CD4-positive, alpha-beta T cell (primary cell): Measurements from ENCODE around the gene KCNS1. TPM values are rescaled to one million over a fixed set of nuclear protein-coding genes. Genes with fewer than 3 reads are reported as not detected.

ENCODE experiments used
- ATAC-seq: fragments of 200-7000 bp; cut with Tn5 transposase; one replicate; pipeline ENCODE4 v1.10.0; 2022; ENCODE audit warnings: mild to moderate bottlenecking; ENCODE audit not compliant: poor library complexity
- CTCF ChIA-PET: fragments of 350-600 bp; sonication (Branson Sonifier 250); formaldehyde crosslinking; loops from one replicate; lab custom pipeline; 2021; ENCODE audit warnings: antibody characterized with exemption, inconsistent platforms; lab: Charles Lee
- POLR2A ChIA-PET: fragments of 350-600 bp; sonication (Branson Sonifier 250); formaldehyde crosslinking; loops from one replicate; lab custom pipeline; 2021; ENCODE audit warnings: antibody characterized with exemption, inconsistent platforms; lab: Charles Lee
- DNase-seq, 14 experiments: peaks; one replicate each; pipeline ENCODE4 v3.0.0-alpha.2; 2013 to 2020; ENCODE audit warnings: mixed read lengths in 2 of 14
- H3K27ac ChIP-seq, 2 donors: one replicate each; pipeline versions ENCODE4 v1.5.1 to v1.7.0; 2013; ENCODE audit warnings: low read length in 2 of 2, low read depth in 1 of 2, mild to moderate bottlenecking in 1 of 2
- H3K27me3 ChIP-seq, 2 experiments: 1 replicate in 1 of 2; 2 replicates in 1 of 2; pipeline versions ENCODE4 v1.6.1 to v1.7.0; 2013; ENCODE audit warnings: low read length in 2 of 2, control low read depth in 1 of 2, mild to moderate bottlenecking in 1 of 2, moderate library complexity in 1 of 2; ENCODE audit not compliant: insufficient read depth in 2 of 2, control insufficient read depth in 1 of 2
- H3K36me3 ChIP-seq: one replicate; pipeline ENCODE4 v1.6.1; 2013; ENCODE audit warnings: low read length, control low read depth; ENCODE audit not compliant: insufficient read depth
- H3K4me1 ChIP-seq: one replicate; pipeline ENCODE4 v1.6.1; 2013; ENCODE audit warnings: low read length, control low read depth; ENCODE audit not compliant: insufficient read depth
- H3K4me3 ChIP-seq: one replicate; pipeline ENCODE4 v1.5.1; 2013; ENCODE audit warnings: mild to moderate bottlenecking, low read length, moderate library complexity
- H3K9me3 ChIP-seq, 2 experiments: 1 replicate in 1 of 2; 2 replicates in 1 of 2; pipeline versions ENCODE4 v1.6.1 to v1.7.0; 2013; ENCODE audit warnings: low read length in 2 of 2, mild to moderate bottlenecking in 2 of 2, control low read depth in 1 of 2, moderate library complexity in 1 of 2; ENCODE audit not compliant: control insufficient read depth in 1 of 2, insufficient read depth in 1 of 2
- H3K27ac Mint-ChIP-seq: one replicate; pipeline ENCODE4 v1.8.0; 2020; ENCODE audit warnings: mixed read lengths
- H3K27me3 Mint-ChIP-seq: one replicate; pipeline ENCODE4 v1.8.0; 2021; ENCODE audit warnings: mixed read lengths
- H3K36me3 Mint-ChIP-seq: one replicate; pipeline ENCODE4 v1.8.0; 2021; ENCODE audit warnings: low read depth, mixed read lengths
- H3K4me1 Mint-ChIP-seq: one replicate; pipeline ENCODE4 v1.8.0; 2021; ENCODE audit warnings: low read depth, mixed read lengths
- H3K4me3 Mint-ChIP-seq: one replicate; pipeline ENCODE4 v1.8.0; 2020; ENCODE audit warnings: mild to moderate bottlenecking, mixed read lengths
- H3K9me3 Mint-ChIP-seq: one replicate; pipeline ENCODE4 v1.8.0; 2020; ENCODE audit warnings: mixed read lengths
- CTCF ChIP-seq: fragments of 200-600 bp; IDR thresholded peaks from one replicate; pipeline ENCODE4 v1.8.0; 2022; ENCODE audit warnings: antibody characterized with exemption, mild to moderate bottlenecking
- intact Hi-C, 2 experiments: fragments of 100-400 bp; cut with DNase I in 1 of 2; cut with micrococcal nuclease in 1 of 2; formaldehyde crosslinking; loops; one replicate each; pipeline versions ENCODE4 v1.15.1 to v1.9.0; 2023 to 2025; cut with DNase I, micrococcal nuclease
- total RNA-seq, 174 experiments: library from RNA in 2 of 174; stranded (reverse) in 2 of 174; gene quantifications; one replicate each; pipeline ENCODE4 v1.2.3 and lab custom pipeline; 2021 to 2026

Gene KCNS1
- total RNA-seq, 2 experiments from 2014 or later = not detected

- no peak overlapping the region for H3K4me3 ChIP-seq
- TF ChIP-seq CTCF = no peak
- H3K27me3 ChIP-seq = peaks cover 0 to 4% of the 10 kb centered on the region in 2 experiments
- DNase-seq = no peak
- CTCF ChIA-PET = interaction anchor here (1.2 kb wide), 1 partner anchor 15 kb away, joined by 4 read pairs; no protein-coding TSS in a partner anchor
- no peaks in the 10 kb centered on the region for H3K9me3 Mint-ChIP-seq
- no peak overlapping the region for H3K27ac ChIP-seq
- H3K36me3 Mint-ChIP-seq = no peaks in the 10 kb centered on the region
- POLR2A ChIA-PET = no interaction called here
- peaks cover 6% of the 10 kb centered on the region for H3K4me1 ChIP-seq
- no peaks in the 10 kb centered on the region for H3K27me3 Mint-ChIP-seq
- ATAC-seq = no peak
- H3K9me3 ChIP-seq = no peaks in the 10 kb centered on the region
- H3K36me3 ChIP-seq = no peaks in the 10 kb centered on the region
- no peak overlapping the region for H3K4me3 Mint-ChIP-seq
- intact Hi-C loops = no loop called here
- peaks cover 5% of the 10 kb centered on the region for H3K4me1 Mint-ChIP-seq
- no peak overlapping the region for H3K27ac Mint-ChIP-seq
These were observed 11.8 kb upstream of the KCNS1 start for GRCh38 chr20:45112754-45113153.

- Mint-ChIP-seq H3K36me3 (no peaks in the 10 kb centered on the region), H3K4me1 (peaks cover 5% of the 10 kb centered on the region), H3K4me3 (no peak overlapping the region), H3K27me3 (no peaks in the 10 kb centered on the region), H3K27ac (no peak overlapping the region), H3K9me3 (no peaks in the 10 kb centered on the region)
- Histone ChIP-seq H3K4me3 (no peak overlapping the region), H3K27me3 (peaks cover 0 to 4% of the 10 kb centered on the region in 2 experiments), H3K27ac (no peak overlapping the region), H3K9me3 (no peaks in the 10 kb centered on the region), H3K4me1 (peaks cover 6% of the 10 kb centered on the region), H3K36me3 (no peaks in the 10 kb centered on the region)
- ChIA-PET CTCF (interaction anchor here (1.1 to 2.2 kb wide), 3 partner anchors 14 to 101 kb away, joined by 4 to 5 read pairs (median 4); no protein-coding TSS in a partner anchor), POLR2A (no interaction called here)
- intact Hi-C loops = no loop called here
- TF ChIP-seq CTCF = peak; percentile 40
- DNase-seq (peak in 4 of 14 experiments; percentile 13 to 37 (median 26)), ATAC-seq (no peak)
These were observed 11.0 kb upstream of the KCNS1 start for GRCh38 chr20:45111799-45112471.

GRCh38 chr20:45111285-45111684 lies 10.4 kb upstream of the KCNS1 start:
- DNase-seq (no peak), ATAC-seq (no peak)
- H3K27ac Mint-ChIP-seq = no peak overlapping the region
- intact Hi-C loops = no loop called here
- Histone ChIP-seq H3K9me3 (no peaks in the 10 kb centered on the region), H3K27me3 (no peaks in the 10 kb centered on the region), H3K4me3 (no peak overlapping the region), H3K36me3 (no peaks in the 10 kb centered on the region), H3K4me1 (peaks cover 6% of the 10 kb centered on the region), H3K27ac (no peak overlapping the region)
- H3K4me1 Mint-ChIP-seq = peaks cover 5% of the 10 kb centered on the region
- H3K9me3 Mint-ChIP-seq = no peaks in the 10 kb centered on the region
- no peaks in the 10 kb centered on the region for H3K27me3 Mint-ChIP-seq
- no peak for TF ChIP-seq CTCF
- CTCF ChIA-PET = interaction anchor here (1.1 to 2.2 kb wide), 3 partner anchors 13 to 100 kb away, joined by 4 to 5 read pairs (median 4); no protein-coding TSS in a partner anchor
- H3K36me3 Mint-ChIP-seq = no peaks in the 10 kb centered on the region
- no peak overlapping the region for H3K4me3 Mint-ChIP-seq
- POLR2A ChIA-PET = no interaction called here
